GM12878 (cell line): ENCODE measurements around the gene ANTKMT.

ENCODE experiments used
- CHD1 ChIP-seq: IDR thresholded peaks from 2 replicates; pipeline ENCODE4 v1.6.1; 2012; ENCODE audit warnings: low read depth, low read length, improper control_type of control experiment
- CHD2 ChIP-seq: IDR thresholded peaks from 2 replicates; pipeline ENCODE4 v1.6.1; 2011; ENCODE audit warnings: low read depth, low read length, improper control_type of control experiment, borderline replicate concordance
- CTCF ChIP-seq, 3 experiments: IDR thresholded peaks in 2 of 3; conservative IDR thresholded peaks in 1 of 3; 2 replicates each; pipeline ENCODE4 v1.5.1; 2011; ENCODE audit warnings: low read depth in 3 of 3, low read length in 3 of 3, mild to moderate bottlenecking in 3 of 3, control low read depth in 2 of 3, moderate library complexity in 2 of 3, inconsistent platforms in 1 of 3, mixed read lengths in 1 of 3; ENCODE audit not compliant: control insufficient read depth in 2 of 3, insufficient read depth in 1 of 3; ENCODE audit errors: extremely low read depth in 1 of 3
- E2F8 ChIP-seq: fragments of 450-650 bp; IDR thresholded peaks from 2 replicates; pipeline ENCODE4 v1.6.1; 2018; ENCODE audit warnings: mild to moderate bottlenecking, low read depth, moderate library complexity; ENCODE audit not compliant: partially characterized antibody
- POLR2AphosphoS5 ChIP-seq: IDR thresholded peaks from 2 replicates; pipeline ENCODE4 v1.6.1; 2011; ENCODE audit warnings: mild to moderate bottlenecking, low read length, inconsistent platforms
- RAD51 ChIP-seq: fragments of 450-650 bp; IDR thresholded peaks from 2 replicates; pipeline ENCODE4 v1.6.1; 2016; ENCODE audit warnings: moderate library complexity, mild to moderate bottlenecking, inconsistent platforms
- ZBED1 ChIP-seq: IDR thresholded peaks from 2 replicates; pipeline ENCODE4 v1.6.1; 2016; ENCODE audit warnings: borderline replicate concordance

GRCh38 chr16:730666-731509 is 9.9 kb downstream of the ANTKMT start:
- TF ChIP-seq E2F8: no peak
- no peak for TF ChIP-seq POLR2AphosphoS5
- no peak for TF ChIP-seq CHD2
- no peak for TF ChIP-seq ZBED1
- TF ChIP-seq CHD1: no peak
- no peak for TF ChIP-seq CTCF (IDR thresholded peaks at IDR 0.05 in 2 of 3, conservative IDR thresholded peaks at IDR 0.05 in 1 of 3; ENCODE audit: control insufficient read depth in 2 of 3, extremely low read depth in 1 of 3, insufficient read depth in 1 of 3, low read depth in 3 of 3, low read length in 3 of 3)
- TF ChIP-seq RAD51: no peak
